Measurements from ENCODE around the gene PITPNM2. TPM values are rescaled to one million over a fixed set of nuclear protein-coding genes. Genes with fewer than 3 reads are reported as not detected.

Gene PITPNM2
- total and polyA plus RNA-seq, 3 donors from 2014 or later, result 24.2 to 38.3 (median 25.3) TPM

DNA sequence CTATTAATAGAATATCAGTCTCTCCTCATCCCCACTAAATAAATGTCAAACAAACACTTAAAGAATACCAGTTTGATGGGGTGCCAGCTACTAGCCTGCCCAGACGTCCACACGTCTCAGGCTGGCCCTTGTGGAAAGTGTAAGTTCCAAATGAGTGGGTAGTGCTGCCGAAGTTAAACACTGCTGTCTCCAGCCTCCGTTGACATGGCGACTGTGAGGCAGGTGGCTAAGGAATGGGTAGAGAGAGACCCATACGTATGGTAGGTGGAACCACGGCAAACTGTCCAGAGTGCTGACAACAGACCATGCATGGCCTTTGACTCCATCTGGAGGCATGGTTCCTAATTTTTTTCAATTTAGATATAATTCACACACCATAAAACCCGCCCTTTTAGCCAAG is 37.9 kb downstream of the PITPNM2 start:
- Histone ChIP-seq H3K9me3 (no peaks in the 10 kb centered on the region), H3K27ac (no peak overlapping the region), H3K27me3 (no peaks in the 10 kb centered on the region), H3K36me3 (ENCODE audit: low read depth, missing control alignments) (no peaks in the 10 kb centered on the region), H3K4me1 (peaks cover 39% of the 10 kb centered on the region), H3K4me3 (no peak overlapping the region)
- WGBS, 2 donors, result 77 to 82% methylated on average over 8 of the region's 8 CpGs
- no peak for DNase-seq
- TF ChIP-seq, protein P1, sequence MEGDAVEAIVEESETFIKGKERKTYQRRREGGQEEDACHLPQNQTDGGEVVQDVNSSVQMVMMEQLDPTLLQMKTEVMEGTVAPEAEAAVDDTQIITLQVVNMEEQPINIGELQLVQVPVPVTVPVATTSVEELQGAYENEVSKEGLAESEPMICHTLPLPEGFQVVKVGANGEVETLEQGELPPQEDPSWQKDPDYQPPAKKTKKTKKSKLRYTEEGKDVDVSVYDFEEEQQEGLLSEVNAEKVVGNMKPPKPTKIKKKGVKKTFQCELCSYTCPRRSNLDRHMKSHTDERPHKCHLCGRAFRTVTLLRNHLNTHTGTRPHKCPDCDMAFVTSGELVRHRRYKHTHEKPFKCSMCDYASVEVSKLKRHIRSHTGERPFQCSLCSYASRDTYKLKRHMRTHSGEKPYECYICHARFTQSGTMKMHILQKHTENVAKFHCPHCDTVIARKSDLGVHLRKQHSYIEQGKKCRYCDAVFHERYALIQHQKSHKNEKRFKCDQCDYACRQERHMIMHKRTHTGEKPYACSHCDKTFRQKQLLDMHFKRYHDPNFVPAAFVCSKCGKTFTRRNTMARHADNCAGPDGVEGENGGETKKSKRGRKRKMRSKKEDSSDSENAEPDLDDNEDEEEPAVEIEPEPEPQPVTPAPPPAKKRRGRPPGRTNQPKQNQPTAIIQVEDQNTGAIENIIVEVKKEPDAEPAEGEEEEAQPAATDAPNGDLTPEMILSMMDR (IDR thresholded peaks at IDR 0.05), result no peak
- TF ChIP-seq POLR2A (IDR thresholded peaks at IDR 0.05), result no peak
- intact Hi-C loops (cut with DNase I; ENCODE audit: low total_unique reads), result no loop called here

DNA sequence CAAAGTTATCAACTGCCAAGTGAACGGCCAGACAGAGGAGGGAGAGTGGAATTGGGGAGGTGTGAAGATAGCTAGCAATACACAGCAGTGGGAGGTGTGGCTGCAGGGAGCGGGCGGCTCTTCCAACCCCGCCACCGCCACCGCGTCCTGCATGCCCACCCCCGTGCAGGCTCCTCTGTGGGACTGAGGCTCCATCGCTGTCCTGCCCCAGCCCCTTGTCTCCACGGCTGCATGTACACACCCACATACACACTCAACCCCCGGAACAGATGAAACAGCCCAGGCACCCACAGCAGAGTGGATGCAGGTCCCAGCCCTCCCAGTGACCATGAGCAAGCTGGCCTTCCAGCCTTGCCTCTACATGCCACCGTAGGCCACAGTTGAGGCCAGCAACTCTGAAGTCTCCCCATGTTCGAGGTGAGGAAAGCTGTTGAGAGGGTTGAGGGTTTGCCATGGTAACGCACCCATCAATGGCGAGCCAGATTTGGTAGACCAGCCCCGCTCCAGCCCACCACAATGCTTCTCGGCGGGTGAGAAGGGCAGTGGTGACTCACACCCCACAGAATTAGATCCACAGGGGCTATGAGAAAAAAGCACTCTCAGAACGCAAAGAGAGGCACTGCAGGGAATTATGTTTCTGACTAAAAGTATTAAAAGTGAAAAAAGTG is 39.3 kb downstream of the PITPNM2 start:
- TF ChIP-seq, protein P1 (IDR thresholded peaks at IDR 0.05), result no peak
- Histone ChIP-seq H3K4me3 (no peak overlapping the region), H3K27ac (no peak overlapping the region), H3K9me3 (no peaks in the 10 kb centered on the region), H3K4me1 (peaks cover 39% of the 10 kb centered on the region), H3K36me3 (ENCODE audit: low read depth, missing control alignments) (no peaks in the 10 kb centered on the region), H3K27me3 (no peaks in the 10 kb centered on the region)
- intact Hi-C loops (cut with DNase I; ENCODE audit: low total_unique reads), result no loop called here
- 91% methylated on average over 16 to 19 of the region's 19 CpGs for WGBS, 2 donors
- DNase-seq, result no peak

DNA sequence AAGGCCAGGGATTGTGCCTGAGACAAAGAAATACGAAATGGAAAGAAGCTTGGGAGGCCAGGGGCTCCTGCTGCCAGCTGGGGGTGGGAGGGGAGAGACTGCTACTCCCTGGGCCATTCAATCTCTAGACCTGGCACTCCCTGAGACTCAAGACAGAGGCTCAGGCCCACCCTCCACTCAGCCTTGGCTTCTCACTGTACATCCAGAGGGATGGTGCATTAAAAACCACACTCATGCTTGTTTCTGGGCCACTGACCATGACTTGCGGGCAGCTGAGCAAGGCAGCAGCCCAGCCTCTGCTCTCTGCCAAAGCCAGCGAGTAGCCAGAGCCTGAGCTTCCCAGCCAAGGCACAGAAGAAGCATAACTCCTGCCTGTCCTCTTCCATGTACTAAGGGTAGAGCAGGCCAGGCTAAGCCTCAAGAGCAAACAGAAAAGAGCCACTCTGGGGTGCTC is 41.5 kb downstream of the PITPNM2 start:
- H3K4me3 ChIP-seq, result no peak overlapping the region
- H3K27me3 ChIP-seq, result no peaks in the 10 kb centered on the region
- peak overlapping the region in 1 of 2 donors; percentile 42 for H3K27ac ChIP-seq
- TF ChIP-seq, protein P1 (IDR thresholded peaks at IDR 0.05), result no peak
- TF ChIP-seq POLR2A (IDR thresholded peaks at IDR 0.05), result no peak
- no peaks in the 10 kb centered on the region for H3K9me3 ChIP-seq
- 44 to 68% methylated on average over 2 to 3 of the region's 3 CpGs for WGBS, 2 donors
- H3K4me1 ChIP-seq, result peaks cover 19% of the 10 kb centered on the region
- DNase-seq, result peak; percentile 41
- intact Hi-C loops (cut with DNase I; ENCODE audit: low total_unique reads), result no loop called here
- H3K36me3 ChIP-seq (ENCODE audit: low read depth, missing control alignments), result no peaks in the 10 kb centered on the region

DNA sequence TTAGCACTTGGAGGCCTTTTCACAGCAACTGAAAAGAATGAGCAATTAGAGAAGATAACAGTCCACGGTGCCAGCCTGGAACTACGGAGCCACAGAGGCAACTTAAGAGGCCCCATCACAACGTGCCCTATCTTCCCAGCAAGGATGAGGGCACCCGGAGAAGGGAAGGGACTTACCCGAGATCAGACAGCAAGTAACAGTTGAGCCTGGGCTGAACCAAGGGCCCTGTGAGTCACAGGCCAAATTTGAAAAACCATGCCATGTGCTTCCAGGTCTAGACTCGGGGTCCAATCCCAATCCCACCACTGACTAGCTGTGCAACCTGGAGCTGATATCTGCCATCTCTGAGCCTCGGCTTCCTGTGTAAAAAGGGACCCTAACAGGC is 42.2 kb downstream of the PITPNM2 start:
- no peak for TF ChIP-seq POLR2A (IDR thresholded peaks at IDR 0.05)
- TF ChIP-seq, protein P1 (IDR thresholded peaks at IDR 0.05), result no peak
- no peak for DNase-seq
- WGBS, 2 donors, result 59 to 93% methylated on average over 6 to 7 of the region's 7 CpGs
- H3K36me3 ChIP-seq (ENCODE audit: low read depth, missing control alignments), result no peaks in the 10 kb centered on the region
- H3K27ac ChIP-seq, result peak overlapping the region in 1 of 2 donors; percentile 42
- intact Hi-C loops (cut with DNase I; ENCODE audit: low total_unique reads), result no loop called here
- H3K4me3 ChIP-seq, result no peak overlapping the region
- H3K27me3 ChIP-seq, result no peaks in the 10 kb centered on the region
- peaks cover 18% of the 10 kb centered on the region for H3K4me1 ChIP-seq
- no peaks in the 10 kb centered on the region for H3K9me3 ChIP-seq
